Measurements from ENCODE around the gene ASCC1.

ASCC1 gene

DNA sequence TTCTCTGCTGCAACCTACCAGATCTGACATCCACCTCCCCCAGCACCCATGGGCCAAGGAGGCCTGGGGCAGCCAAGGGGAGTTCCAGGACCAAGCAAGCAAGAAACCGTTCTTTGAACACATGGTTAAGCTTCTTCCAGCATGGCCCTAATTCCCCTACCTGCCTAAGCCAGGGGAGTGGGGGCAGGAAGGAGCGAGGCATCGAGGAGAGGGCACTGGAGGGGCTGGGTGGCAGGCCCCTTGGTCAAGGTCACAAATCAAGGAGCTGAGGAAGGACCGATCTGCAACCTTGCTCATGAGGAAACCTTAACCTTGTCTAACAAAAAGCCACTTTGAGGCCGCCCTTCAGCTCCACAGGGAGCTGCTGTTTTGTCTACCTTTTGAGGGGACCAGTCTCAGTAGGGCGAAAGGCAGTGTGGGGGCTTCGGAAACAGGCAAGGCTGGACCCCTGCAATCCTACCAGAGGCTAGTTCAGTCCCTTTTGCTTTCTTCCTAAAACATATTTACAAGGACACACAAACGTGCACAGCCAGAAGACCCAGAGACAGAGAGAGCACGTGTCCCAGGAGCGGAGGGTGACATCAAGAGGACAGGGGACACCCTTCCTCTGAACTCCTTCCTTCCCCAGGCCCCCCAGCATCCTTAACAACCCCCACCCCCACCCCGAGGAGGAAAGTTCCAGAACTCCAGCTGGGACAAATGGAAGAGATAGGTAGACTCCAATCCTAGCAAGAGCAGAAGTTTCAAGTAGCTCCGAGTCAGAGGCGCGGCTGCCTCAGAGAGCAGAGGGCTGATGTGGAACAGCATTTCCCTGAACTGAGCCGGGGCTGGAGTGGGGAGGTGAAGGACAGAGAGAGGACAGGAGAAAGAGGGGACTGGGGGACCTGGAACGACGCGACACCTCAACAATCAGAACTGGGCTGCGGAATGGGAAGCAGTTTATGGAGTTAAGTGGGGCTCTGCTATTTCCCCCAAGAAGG is 155.9 kb downstream of the ASCC1 start:
- intact Hi-C loops (cut with DNase I) = no loop called here
- DNase-seq = no peak

DNA sequence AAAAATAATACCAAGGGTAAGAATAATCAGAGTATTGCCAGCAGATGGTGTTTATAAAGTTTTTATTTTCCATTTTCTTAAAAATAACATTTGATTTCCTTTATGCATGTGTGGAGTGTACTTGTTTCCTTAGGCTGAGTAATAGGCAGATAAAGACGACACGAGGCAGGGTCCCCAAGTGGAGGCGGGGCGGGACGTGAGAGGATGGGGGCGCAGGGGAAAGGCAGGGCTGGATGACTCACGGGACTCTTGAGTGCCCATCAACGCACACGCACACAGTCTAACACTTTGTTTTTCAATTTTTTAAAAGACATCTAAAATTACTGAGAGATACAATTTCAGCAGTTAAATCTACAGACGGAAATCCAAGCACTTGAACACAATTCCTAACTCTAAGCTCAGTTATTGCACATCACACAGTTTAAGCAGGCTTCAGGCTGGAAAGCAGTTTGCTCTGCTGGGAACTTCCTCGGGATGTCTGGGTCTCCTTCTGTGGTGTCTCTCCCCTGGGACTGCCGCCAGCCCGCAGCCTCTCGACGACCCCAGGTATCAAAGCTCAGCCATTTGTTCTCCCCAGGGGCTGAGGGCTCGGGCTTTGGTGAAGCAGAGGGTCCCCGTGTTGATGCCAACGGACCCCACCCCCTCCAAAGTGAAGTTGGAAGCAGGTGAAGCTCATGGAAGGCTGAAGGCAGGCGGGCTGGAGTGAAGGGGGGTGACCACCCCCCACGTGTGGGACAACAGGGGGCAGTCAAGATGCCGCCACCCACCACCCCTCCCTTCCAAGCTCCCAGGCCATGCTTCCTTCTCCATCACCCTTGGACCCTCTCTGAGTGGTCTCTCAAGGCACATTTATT is 156.9 kb downstream of the ASCC1 start:
- intact Hi-C loops (cut with DNase I) = no loop called here
- no peak for DNase-seq

GRCh38 chr10:72058347-72058898 is 157.7 kb downstream of the ASCC1 start:
- no peak for DNase-seq
- intact Hi-C loops (cut with DNase I) = no loop called here

DNA sequence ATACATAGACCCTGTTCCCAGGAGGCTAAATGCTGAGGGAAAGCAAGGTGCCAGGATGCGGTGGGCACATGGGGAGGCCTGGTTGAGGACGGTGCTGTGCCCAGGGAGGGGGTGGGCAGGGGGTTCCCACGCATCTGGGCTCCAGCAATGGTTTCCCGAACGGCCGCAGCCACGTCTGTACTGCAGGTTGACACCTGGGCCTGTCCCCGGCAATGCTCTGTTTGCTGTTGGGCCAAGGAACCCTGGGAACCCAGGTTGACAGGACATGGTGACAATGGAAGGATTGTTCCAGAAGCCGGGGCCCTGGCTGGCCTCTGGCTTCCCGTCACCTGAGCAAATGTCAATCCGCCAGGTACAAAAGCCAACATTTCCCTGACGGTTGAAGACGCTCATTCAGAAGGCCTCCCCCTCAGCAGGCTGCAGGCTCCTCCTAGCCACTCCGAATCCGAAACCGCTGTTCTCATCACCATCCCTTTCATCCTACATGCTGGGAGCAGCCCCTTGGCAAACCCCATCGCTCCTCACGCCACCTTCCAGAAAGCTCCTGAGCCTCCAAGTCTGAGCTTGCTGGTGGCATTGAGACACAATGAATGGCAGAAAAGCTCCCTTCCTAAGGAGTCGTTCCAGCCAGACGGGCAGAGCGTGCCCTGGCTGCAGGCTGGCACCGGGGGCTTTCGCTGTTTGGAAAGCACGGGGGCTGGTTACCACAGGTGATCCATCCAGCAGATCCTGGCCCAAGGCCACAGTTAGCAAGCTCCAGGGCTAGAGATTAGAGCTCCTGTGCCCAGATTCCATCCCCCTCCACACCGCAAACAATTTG is 158.9 kb downstream of the ASCC1 start:
- no peak for DNase-seq
- intact Hi-C loops (cut with DNase I) = no loop called here

- no peak for DNase-seq
- intact Hi-C loops (cut with DNase I) = no loop called here
These were observed 160.0 kb downstream of the ASCC1 start for GRCh38 chr10:72056113-72056512.

DNA sequence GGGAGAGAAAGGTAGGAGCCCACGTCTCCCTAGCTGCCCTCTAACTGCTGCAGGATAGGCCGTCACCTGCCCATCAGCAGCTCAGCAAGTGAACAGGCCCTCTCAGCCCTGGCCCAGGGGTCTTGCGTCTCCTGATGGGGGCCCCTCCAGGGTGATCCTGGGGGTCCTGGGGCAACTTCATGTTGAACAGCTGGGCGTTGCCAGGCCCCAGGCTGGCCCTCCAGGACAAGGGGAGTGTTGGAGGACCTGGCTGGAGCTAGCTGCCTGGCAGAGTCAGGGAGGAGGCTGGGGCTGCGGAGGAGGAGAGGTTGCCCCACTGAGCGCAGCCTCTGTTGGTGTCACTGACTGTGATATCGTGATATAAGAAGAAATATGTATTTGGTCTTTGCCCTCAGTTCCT is 162.4 kb downstream of the ASCC1 start:
- intact Hi-C loops (cut with DNase I) = no loop called here
- peak in 1 of 10 donors; percentile 35 for DNase-seq

DNA sequence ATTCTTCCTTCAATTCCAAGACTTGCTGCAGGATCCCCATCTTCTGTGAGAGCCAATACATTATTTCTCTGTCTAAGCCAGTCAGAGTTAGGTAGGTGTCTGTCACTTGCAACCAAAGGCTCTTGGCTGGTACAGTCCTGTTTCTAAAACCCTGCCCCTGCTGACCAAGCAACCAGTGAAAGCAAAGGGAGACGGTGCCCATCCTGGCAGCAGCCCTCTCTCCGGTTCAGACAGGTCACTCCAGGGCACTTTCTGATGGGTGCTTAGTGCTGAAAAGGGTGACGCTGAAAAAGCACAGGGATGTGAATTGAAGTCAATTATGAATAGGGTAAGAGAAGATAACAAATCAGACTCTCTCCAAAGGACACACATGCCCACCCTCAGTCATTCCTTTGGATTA is 165.2 kb downstream of the ASCC1 start:
- intact Hi-C loops (cut with DNase I) = no loop called here
- no peak for DNase-seq

- intact Hi-C loops (cut with DNase I) = loop anchor here (2.0 to 10.0 kb wide), 4 partner anchors 153 to 735 kb away; partner anchors contain the start of gene SLC29A3
These were observed 165.9 kb downstream of the ASCC1 start for GRCh38 chr10:72049969-72050781.

GRCh38 chr10:72049472-72049871 is 166.6 kb downstream of the ASCC1 start:
- DNase-seq = no peak
- intact Hi-C loops (cut with DNase I) = loop anchor here (2.0 to 10.0 kb wide), 4 partner anchors 153 to 735 kb away; partner anchors contain the start of gene SLC29A3

More at GRCh38 chr10:72049969-72050781, 165.9 kb downstream of the ASCC1 start:
- peak in 1 of 10 donors; percentile 5 for DNase-seq

GRCh38 chr10:72048450-72049124 is 167.5 kb downstream of the ASCC1 start:
- intact Hi-C loops (cut with DNase I) = loop anchor here (1.0 to 10.0 kb wide), 5 partner anchors 92 to 734 kb away; partner anchors contain the start of gene SLC29A3

More at GRCh38 chr10:72048450-72049124, 167.5 kb downstream of the ASCC1 start:
- DNase-seq = peak; percentile 86 to 100 (median 96)
